WI38 (cell line): Measurements from ENCODE around the gene CLRN3.

ENCODE experiments used
- H3K4me3 ChIP-seq: 2 replicates; pipeline ENCODE4 v1.5.1; 2011; ENCODE audit warnings: low read depth, mild to moderate bottlenecking, control low read depth, low read length
- TF ChIP-seq, protein P1 (sequence below): IDR thresholded peaks from 2 replicates; pipeline ENCODE4 v1.5.1; 2012; ENCODE audit warnings: low read depth, mild to moderate bottlenecking, control low read depth, low read length

Gene CLRN3

GRCh38 chr10:127918572-127918971, 25.8 kb upstream of the CLRN3 start:
- TF ChIP-seq, protein P1, sequence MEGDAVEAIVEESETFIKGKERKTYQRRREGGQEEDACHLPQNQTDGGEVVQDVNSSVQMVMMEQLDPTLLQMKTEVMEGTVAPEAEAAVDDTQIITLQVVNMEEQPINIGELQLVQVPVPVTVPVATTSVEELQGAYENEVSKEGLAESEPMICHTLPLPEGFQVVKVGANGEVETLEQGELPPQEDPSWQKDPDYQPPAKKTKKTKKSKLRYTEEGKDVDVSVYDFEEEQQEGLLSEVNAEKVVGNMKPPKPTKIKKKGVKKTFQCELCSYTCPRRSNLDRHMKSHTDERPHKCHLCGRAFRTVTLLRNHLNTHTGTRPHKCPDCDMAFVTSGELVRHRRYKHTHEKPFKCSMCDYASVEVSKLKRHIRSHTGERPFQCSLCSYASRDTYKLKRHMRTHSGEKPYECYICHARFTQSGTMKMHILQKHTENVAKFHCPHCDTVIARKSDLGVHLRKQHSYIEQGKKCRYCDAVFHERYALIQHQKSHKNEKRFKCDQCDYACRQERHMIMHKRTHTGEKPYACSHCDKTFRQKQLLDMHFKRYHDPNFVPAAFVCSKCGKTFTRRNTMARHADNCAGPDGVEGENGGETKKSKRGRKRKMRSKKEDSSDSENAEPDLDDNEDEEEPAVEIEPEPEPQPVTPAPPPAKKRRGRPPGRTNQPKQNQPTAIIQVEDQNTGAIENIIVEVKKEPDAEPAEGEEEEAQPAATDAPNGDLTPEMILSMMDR, result no peak
- H3K4me3 ChIP-seq, result no peak overlapping the region

GRCh38 chr10:127916826-127917225, 24.1 kb upstream of the CLRN3 start:
- TF ChIP-seq, protein P1, result no peak
- no peak overlapping the region for H3K4me3 ChIP-seq

DNA sequence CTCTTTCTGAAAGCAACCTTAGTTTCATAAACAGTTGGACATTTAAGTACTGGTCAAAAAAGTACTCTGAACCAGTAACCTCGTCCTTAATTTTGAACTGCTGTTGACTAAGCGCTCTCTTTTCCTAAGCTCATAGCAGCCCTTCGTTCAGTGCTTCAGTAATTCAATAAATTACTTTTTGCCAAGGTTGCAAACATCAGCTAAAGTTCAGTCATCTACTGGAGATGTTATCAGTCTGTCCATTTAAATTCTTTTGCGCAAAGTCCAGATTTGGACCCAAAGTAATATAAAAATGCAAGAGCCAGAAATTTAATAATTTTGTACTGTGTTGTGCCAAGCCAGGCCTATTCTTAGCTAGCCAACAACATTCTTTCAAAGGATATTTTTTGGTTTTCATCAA, 22.6 kb upstream of the CLRN3 start:
- H3K4me3 ChIP-seq, result no peak overlapping the region
- TF ChIP-seq, protein P1, result no peak

GRCh38 chr10:127913368-127913759, 20.6 kb upstream of the CLRN3 start:
- TF ChIP-seq, protein P1, result no peak
- no peak overlapping the region for H3K4me3 ChIP-seq

GRCh38 chr10:127912607-127913367, 20.0 kb upstream of the CLRN3 start:
- no peak overlapping the region for H3K4me3 ChIP-seq
- TF ChIP-seq, protein P1, result no peak

DNA sequence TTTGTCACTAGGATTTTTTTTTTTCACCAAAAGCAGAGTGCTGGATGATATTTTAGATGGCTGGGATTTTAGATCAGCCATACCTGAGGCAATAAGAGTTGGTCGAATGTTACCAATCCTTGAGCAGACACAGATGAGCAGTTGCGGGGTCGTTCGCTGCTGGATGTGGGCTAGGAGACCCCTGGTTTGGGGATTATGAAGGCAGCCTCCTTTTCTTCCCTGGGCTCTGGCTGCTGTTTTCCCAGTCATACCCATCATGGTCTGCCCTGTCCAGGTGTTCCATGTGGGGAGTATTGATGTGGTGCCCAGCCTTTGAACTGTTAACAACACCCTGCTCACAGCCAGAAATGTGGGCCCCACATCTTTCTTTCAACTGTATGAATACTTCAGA, 19.1 kb upstream of the CLRN3 start:
- no peak overlapping the region for H3K4me3 ChIP-seq
- TF ChIP-seq, protein P1, result no peak

DNA sequence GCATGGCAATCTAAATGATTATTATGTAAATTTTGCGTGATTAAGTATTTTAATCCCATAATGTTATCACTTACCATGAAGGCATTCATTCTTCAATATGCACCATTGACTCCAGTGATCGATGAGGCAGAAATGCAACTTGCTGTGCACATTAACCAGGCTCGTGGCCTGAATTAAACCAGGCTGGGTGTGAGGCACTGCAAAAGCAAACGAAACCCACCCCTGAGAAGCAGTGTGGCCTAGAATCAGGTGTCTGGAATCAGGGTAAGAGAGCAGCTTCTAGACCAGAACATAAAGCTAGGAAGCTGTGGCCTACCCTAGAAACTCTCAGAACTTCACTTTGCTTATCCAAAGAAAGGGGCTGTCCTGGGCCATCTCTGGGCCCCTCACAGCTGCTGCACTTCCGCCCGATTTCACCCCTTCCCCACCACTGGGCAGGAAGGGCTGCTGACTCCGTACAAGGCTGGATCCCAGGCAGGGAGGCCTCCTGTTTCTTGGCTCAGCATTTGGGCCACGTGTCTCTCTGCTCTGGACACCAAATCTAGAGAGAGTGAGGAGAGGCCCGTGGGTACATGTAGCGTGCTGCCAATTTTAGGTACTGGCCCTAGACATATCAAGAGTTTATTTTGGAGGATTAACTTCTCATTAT, 18.6 kb upstream of the CLRN3 start:
- TF ChIP-seq, protein P1, result no peak
- H3K4me3 ChIP-seq, result no peak overlapping the region
